ENCODE measurements around the gene MPV17.
"Not testable (repeated sequence)": the region's sequence is repeated elsewhere in the genome, so short reads cannot be mapped to it uniquely, and the experiment has no call there.

The MPV17 gene

GRCh38 chr2:27271631-27272340, 51.1 kb downstream of the MPV17 start:
- H3K27me3 ChIP-seq (ENCODE audit: control insufficient read depth, low read length): peaks cover 5% of the 10 kb centered on the region; the same call in 1 of the 2 replicates
- no peak overlapping the region for H3K27ac ChIP-seq (ENCODE audit: low read depth, low read length)
- TF ChIP-seq EZH2phosphoT487 (IDR thresholded peaks at IDR 0.05; ENCODE audit: borderline replicate concordance, low read length) (no peak), CTCF (IDR thresholded peaks at IDR 0.05; ENCODE audit: low read depth, low read length, poor library complexity, severe bottlenecking) (no peak)
- no peaks in the 10 kb centered on the region; the same call in 1 of the 2 replicates for H3F3A ChIP-seq (ENCODE audit: control insufficient read depth, insufficient read depth)
- no peak overlapping the region for H3K4me2 ChIP-seq (ENCODE audit: low read length)
- no peaks in the 10 kb centered on the region for H3K9me2 ChIP-seq (replicated peaks; ENCODE audit: control insufficient read depth, low read length)
- H4K20me1 ChIP-seq (ENCODE audit: control insufficient read depth, insufficient read depth, low read depth, low read length): no peaks in the 10 kb centered on the region
- H3K4me1 ChIP-seq (ENCODE audit: control insufficient read depth, low read length): peaks cover 6% of the 10 kb centered on the region; the same call in 1 of the 2 replicates
- no peaks in the 10 kb centered on the region for H3K79me2 ChIP-seq (ENCODE audit: control insufficient read depth, low read length)
- H3K4me3 ChIP-seq (ENCODE audit: low read length): no peak overlapping the region
- H3K36me3 ChIP-seq (ENCODE audit: control insufficient read depth, low read length): no peaks in the 10 kb centered on the region
- no peaks in the 10 kb centered on the region for H3K9me3 ChIP-seq (ENCODE audit: control insufficient read depth, insufficient read depth, low read length)

- no peaks in the 10 kb centered on the region for H3K79me2 ChIP-seq (ENCODE audit: control insufficient read depth, low read length)
- TF ChIP-seq EZH2phosphoT487 (IDR thresholded peaks at IDR 0.05; ENCODE audit: borderline replicate concordance, low read length) (no peak), CTCF (IDR thresholded peaks at IDR 0.05; ENCODE audit: low read depth, low read length, poor library complexity, severe bottlenecking) (no peak)
Measured at GRCh38 chr2:27270670-27271069, 52.2 kb downstream of the MPV17 start.

GRCh38 chr2:27270131-27270530, 52.8 kb downstream of the MPV17 start:
- Histone ChIP-seq H3K4me2 (ENCODE audit: low read length) (no peak overlapping the region), H3K9me3 (ENCODE audit: control insufficient read depth, insufficient read depth, low read length) (no peaks in the 10 kb centered on the region), H3K36me3 (ENCODE audit: control insufficient read depth, low read length) (no peaks in the 10 kb centered on the region), H3K79me2 (ENCODE audit: control insufficient read depth, low read length) (no peaks in the 10 kb centered on the region), H3F3A (ENCODE audit: control insufficient read depth, insufficient read depth) (no peaks in the 10 kb centered on the region; the same call in 1 of the 2 replicates), H3K9me2 (replicated peaks; ENCODE audit: control insufficient read depth, low read length) (no peaks in the 10 kb centered on the region), H3K27ac (ENCODE audit: low read depth, low read length) (no peak overlapping the region), H3K4me1 (ENCODE audit: control insufficient read depth, low read length) (peaks cover 9% of the 10 kb centered on the region), H3K27me3 (ENCODE audit: control insufficient read depth, low read length) (peaks cover 18% of the 10 kb centered on the region), H4K20me1 (ENCODE audit: control insufficient read depth, insufficient read depth, low read depth, low read length) (no peaks in the 10 kb centered on the region), H3K4me3 (ENCODE audit: low read length) (no peak overlapping the region)
- no peak for TF ChIP-seq EZH2phosphoT487 (IDR thresholded peaks at IDR 0.05; ENCODE audit: borderline replicate concordance, low read length)
- TF ChIP-seq CTCF (IDR thresholded peaks at IDR 0.05; ENCODE audit: low read depth, low read length, poor library complexity, severe bottlenecking): no peak

More at GRCh38 chr2:27270670-27271069, 52.2 kb downstream of the MPV17 start:
- no peak overlapping the region for H3K4me2 ChIP-seq (ENCODE audit: low read length)
- no peaks in the 10 kb centered on the region for H4K20me1 ChIP-seq (ENCODE audit: control insufficient read depth, insufficient read depth, low read depth, low read length)
- no peaks in the 10 kb centered on the region; the same call in 1 of the 2 replicates for H3F3A ChIP-seq (ENCODE audit: control insufficient read depth, insufficient read depth)
- H3K27me3 ChIP-seq (ENCODE audit: control insufficient read depth, low read length): peaks cover 13% of the 10 kb centered on the region
- H3K4me3 ChIP-seq (ENCODE audit: low read length): no peak overlapping the region
- no peaks in the 10 kb centered on the region for H3K9me3 ChIP-seq (ENCODE audit: control insufficient read depth, insufficient read depth, low read length)
- no peaks in the 10 kb centered on the region for H3K9me2 ChIP-seq (replicated peaks; ENCODE audit: control insufficient read depth, low read length)
- no peaks in the 10 kb centered on the region for H3K36me3 ChIP-seq (ENCODE audit: control insufficient read depth, low read length)
- H3K27ac ChIP-seq (ENCODE audit: low read depth, low read length): no peak overlapping the region
- H3K4me1 ChIP-seq (ENCODE audit: control insufficient read depth, low read length): peaks cover 6% of the 10 kb centered on the region; the same call in 1 of the 2 replicates

- H3K4me1 ChIP-seq (ENCODE audit: control insufficient read depth, low read length): peaks cover 27% of the 10 kb centered on the region
- H3K4me2 ChIP-seq (ENCODE audit: low read length); H3F3A ChIP-seq (ENCODE audit: control insufficient read depth, insufficient read depth): not testable (repeated sequence)
Measured at GRCh38 chr2:27268296-27268695, 54.6 kb downstream of the MPV17 start.

More at GRCh38 chr2:27268296-27268695, 54.6 kb downstream of the MPV17 start:
- not testable (repeated sequence) for H3K9me3 ChIP-seq (ENCODE audit: control insufficient read depth, insufficient read depth, low read length); H3K79me2 ChIP-seq (ENCODE audit: control insufficient read depth, low read length); H3K9me2 ChIP-seq (replicated peaks; ENCODE audit: control insufficient read depth, low read length); H3K27ac ChIP-seq (ENCODE audit: low read depth, low read length); H4K20me1 ChIP-seq (ENCODE audit: control insufficient read depth, insufficient read depth, low read depth, low read length); H3K36me3 ChIP-seq (ENCODE audit: control insufficient read depth, low read length); H3K4me3 ChIP-seq (ENCODE audit: low read length)
- peaks cover 36% of the 10 kb centered on the region for H3K27me3 ChIP-seq (ENCODE audit: control insufficient read depth, low read length)
